ENCODE measurements around the gene GRID2IP. TPM values are rescaled to one million over a fixed set of nuclear protein-coding genes. Genes with fewer than 3 reads are reported as not detected.
A peak's percentile ranks its signal among the peaks of the same experiment; 100 is the strongest.

GRID2IP gene
- total and polyA plus RNA-seq, 2 of the 13 experiments (the other 11 are each of a cell fraction or from before 2014, with no cell fraction given) = 0.03 TPM; not detected in 1

- TF ChIP-seq ZNF75D (CRISPR knock-in tag; IDR thresholded peaks at IDR 0.05; ENCODE audit: borderline replicate concordance) (peak; percentile 87; the same call in 1 of the 2 replicates), ATAD3A (CRISPR knock-in tag; IDR thresholded peaks at IDR 0.05) (no peak), STAG1 (CRISPR knock-in tag; IDR thresholded peaks at IDR 0.05) (no peak), RARA (CRISPR knock-in tag; IDR thresholded peaks at IDR 0.05) (peak; percentile 60), TIGD3 (CRISPR knock-in tag; IDR thresholded peaks at IDR 0.05; ENCODE audit: borderline replicate concordance) (no peak; the same call in 1 of the 2 replicates), NR2F2 (IDR thresholded peaks at IDR 0.05; ENCODE audit: borderline replicate concordance, low read depth) (no peak; the same call in 1 of the 2 replicates), SCMH1 (CRISPR knock-in tag; IDR thresholded peaks at IDR 0.05; ENCODE audit: borderline replicate concordance) (no peak), HNF4A (CRISPR knock-in tag; IDR thresholded peaks at IDR 0.05) (peak; percentile 10; the same call in 1 of the 2 replicates), ZNF12 (CRISPR knock-in tag; IDR thresholded peaks at IDR 0.05) (peak; percentile 30; the same call in 1 of the 2 replicates), ZSCAN30 (CRISPR knock-in tag; IDR thresholded peaks at IDR 0.05) (0 out of 2 replicates have a peak, but pooled peaks have one; percentile 39), IKZF1 (IDR thresholded peaks at IDR 0.05) (no peak), RAD51 (IDR thresholded peaks at IDR 0.05; ENCODE audit: borderline replicate concordance) (no peak), ZKSCAN5 (CRISPR knock-in tag; IDR thresholded peaks at IDR 0.05) (no peak), ZBTB20 (CRISPR knock-in tag; IDR thresholded peaks at IDR 0.05; ENCODE audit: borderline replicate concordance, low read depth) (peak; percentile 71; the same call in 1 of the 2 replicates), SRSF1 (optimal IDR thresholded peaks at IDR 0.05; ENCODE audit: low read depth, low read length) (peak; percentile 30), MAFF (IDR thresholded peaks at IDR 0.05; ENCODE audit: low read depth, low read length) (no peak), ZNF24 (IDR thresholded peaks at IDR 0.05) (no peak), KAT8 (CRISPR knock-in tag; IDR thresholded peaks at IDR 0.05) (peak; percentile 93), ZNF513 (CRISPR knock-in tag; conservative IDR thresholded peaks at IDR 0.05) (no peak), UBTF (CRISPR knock-in tag; IDR thresholded peaks at IDR 0.05) (peak; percentile 91)
- TF ChIP-seq, protein P1, sequence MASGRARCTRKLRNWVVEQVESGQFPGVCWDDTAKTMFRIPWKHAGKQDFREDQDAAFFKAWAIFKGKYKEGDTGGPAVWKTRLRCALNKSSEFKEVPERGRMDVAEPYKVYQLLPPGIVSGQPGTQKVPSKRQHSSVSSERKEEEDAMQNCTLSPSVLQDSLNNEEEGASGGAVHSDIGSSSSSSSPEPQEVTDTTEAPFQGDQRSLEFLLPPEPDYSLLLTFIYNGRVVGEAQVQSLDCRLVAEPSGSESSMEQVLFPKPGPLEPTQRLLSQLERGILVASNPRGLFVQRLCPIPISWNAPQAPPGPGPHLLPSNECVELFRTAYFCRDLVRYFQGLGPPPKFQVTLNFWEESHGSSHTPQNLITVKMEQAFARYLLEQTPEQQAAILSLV (CRISPR knock-in tag; IDR thresholded peaks at IDR 0.05; ENCODE audit: borderline replicate concordance) = 0 out of 2 replicates have a peak, but pooled peaks have one; percentile 33
- TF ChIP-seq, protein P2, sequence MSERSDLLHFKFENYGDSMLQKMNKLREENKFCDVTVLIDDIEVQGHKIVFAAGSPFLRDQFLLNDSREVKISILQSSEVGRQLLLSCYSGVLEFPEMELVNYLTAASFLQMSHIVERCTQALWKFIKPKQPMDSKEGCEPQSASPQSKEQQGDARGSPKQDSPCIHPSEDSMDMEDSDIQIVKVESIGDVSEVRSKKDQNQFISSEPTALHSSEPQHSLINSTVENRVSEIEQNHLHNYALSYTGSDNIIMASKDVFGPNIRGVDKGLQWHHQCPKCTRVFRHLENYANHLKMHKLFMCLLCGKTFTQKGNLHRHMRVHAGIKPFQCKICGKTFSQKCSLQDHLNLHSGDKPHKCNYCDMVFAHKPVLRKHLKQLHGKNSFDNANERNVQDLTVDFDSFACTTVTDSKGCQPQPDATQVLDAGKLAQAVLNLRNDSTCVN (CRISPR knock-in tag; IDR thresholded peaks at IDR 0.05; ENCODE audit: borderline replicate concordance) = peak; percentile 49; the same call in 1 of the 2 replicates
Measured at GRCh38 chr7:6577369-6578113, 26.3 kb upstream of the GRID2IP start, which contains the start of gene ZDHHC4 (continued).
